GM19328 (cell line): ENCODE data around the gene CCDC106.

ENCODE experiments used
- ATAC-seq: cut with Tn5 transposase; IDR thresholded peaks from one replicate; pipeline ENCODE4 v1.9.1; 2021; ENCODE audit warnings: mild to moderate bottlenecking, moderate library complexity; ENCODE audit not compliant: unreplicated experiment

The CCDC106 gene

GRCh38 chr19:55680339-55681130 lies 32.5 kb downstream of the CCDC106 start:
- ATAC-seq = no peak

GRCh38 chr19:55681131-55682092 lies 33.4 kb downstream of the CCDC106 start:
- no peak for ATAC-seq

- ATAC-seq = no peak
These were observed 35.6 kb downstream of the CCDC106 start for GRCh38 chr19:55683449-55684261.

- ATAC-seq = no peak
These were observed 37.1 kb downstream of the CCDC106 start for GRCh38 chr19:55684946-55685681.

GRCh38 chr19:55685776-55686175 lies 37.8 kb downstream of the CCDC106 start:
- ATAC-seq = no peak

GRCh38 chr19:55686311-55687050 lies 38.5 kb downstream of the CCDC106 start:
- no peak for ATAC-seq

GRCh38 chr19:55687281-55688201 lies 39.5 kb downstream of the CCDC106 start:
- ATAC-seq = no peak

GRCh38 chr19:55688422-55689218 lies 40.6 kb downstream of the CCDC106 start:
- ATAC-seq = no peak

GRCh38 chr19:55689411-55690108 lies 41.5 kb downstream of the CCDC106 start:
- ATAC-seq = no peak

GRCh38 chr19:55690109-55690768 lies 42.2 kb downstream of the CCDC106 start:
- no peak for ATAC-seq

GRCh38 chr19:55690769-55691545 lies 42.9 kb downstream of the CCDC106 start:
- ATAC-seq = no peak

GRCh38 chr19:55691561-55692481 lies 43.8 kb downstream of the CCDC106 start:
- ATAC-seq = no peak

GRCh38 chr19:55692681-55693081 lies 44.7 kb downstream of the CCDC106 start:
- no peak for ATAC-seq

- no peak for ATAC-seq
These were observed 45.4 kb downstream of the CCDC106 start for GRCh38 chr19:55693336-55693974.
